Activated CD4-positive, alpha-beta T cell treated with anti-CD3 and anti-CD28 coated beads, Interleukin-2, amount 50 U/mL, for 1 hour (primary cell): ENCODE results near the gene NFIC.

Source experiments
- DNase-seq: peaks from one replicate; pipeline ENCODE4 v3.0.0-alpha.2; 2020

NFIC gene

DNA sequence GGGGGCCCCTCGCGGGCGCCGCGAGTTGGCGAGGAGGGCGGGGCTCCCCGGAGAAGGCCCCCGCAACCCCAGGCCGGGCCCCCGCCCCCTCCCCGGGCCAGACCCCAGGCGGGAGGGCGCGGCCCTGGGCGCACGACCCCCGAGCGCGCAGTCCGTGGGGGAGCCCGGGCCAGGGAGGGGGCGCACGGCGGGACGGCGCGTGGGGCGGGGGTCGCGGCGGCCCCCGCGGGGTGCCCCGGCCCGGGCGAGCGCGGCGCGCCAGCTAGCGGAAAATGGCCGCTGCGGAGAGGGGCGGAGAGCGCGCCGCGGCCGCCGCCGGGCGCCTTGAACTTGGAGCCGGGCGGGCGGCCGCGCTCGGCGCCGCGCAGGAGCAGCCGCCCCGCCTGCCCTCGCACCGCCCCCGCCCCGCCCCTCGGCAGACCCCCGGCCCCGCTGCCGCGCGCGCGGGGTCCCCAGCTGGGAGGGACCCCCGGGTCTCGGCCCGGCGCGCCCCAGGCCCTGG, 6.4 kb upstream of the NFIC start:
- DNase-seq, result peak; percentile 34

DNA sequence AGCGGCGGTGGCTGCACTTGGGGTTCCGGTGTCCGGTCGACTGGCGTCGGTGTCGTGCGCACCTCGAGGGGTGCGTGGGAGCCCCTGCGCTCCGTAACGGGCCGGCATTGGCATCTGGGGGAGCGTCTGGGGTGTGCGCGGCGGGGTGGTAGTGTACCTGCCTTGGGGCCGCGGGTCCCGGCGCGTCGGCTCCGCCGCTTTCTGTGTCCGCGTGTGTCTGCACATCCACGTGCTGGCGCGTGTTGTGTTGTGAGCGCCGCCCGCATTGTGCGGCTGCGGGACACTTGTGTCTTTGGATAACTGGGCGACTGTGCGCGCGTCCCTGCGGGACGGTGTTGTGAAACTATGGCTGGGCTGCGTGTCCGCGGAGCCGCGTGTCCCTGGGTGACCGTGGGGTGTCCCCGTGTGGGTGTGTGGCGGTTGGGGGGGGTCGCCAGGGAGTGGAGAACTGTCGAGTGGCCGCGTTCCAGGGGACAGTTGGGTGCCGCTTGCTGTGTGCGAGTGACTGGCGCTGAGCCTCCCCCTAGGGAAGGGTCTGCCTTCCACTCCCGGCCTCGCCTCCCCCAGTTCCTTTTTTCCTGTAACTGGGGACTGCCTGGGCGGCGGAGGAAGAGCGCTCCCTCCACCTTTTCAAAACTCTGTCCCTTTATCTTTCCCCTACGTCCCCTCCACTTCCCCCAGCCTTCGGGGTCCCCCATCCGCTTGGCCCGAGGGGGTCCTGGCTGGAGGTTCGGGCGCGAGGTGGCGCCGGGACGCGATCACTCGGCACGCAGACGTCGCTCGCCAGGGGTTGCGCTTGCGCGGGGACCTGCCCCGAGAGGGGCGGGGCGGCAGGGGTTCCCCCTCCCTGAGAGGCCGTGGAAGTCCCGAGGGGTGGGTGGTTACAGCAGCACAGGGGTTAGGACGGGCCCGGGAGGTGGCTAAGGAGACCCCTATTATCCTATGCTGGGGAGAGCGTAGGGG, 5.7 kb upstream of the NFIC start:
- DNase-seq, result peak; percentile 73

DNA sequence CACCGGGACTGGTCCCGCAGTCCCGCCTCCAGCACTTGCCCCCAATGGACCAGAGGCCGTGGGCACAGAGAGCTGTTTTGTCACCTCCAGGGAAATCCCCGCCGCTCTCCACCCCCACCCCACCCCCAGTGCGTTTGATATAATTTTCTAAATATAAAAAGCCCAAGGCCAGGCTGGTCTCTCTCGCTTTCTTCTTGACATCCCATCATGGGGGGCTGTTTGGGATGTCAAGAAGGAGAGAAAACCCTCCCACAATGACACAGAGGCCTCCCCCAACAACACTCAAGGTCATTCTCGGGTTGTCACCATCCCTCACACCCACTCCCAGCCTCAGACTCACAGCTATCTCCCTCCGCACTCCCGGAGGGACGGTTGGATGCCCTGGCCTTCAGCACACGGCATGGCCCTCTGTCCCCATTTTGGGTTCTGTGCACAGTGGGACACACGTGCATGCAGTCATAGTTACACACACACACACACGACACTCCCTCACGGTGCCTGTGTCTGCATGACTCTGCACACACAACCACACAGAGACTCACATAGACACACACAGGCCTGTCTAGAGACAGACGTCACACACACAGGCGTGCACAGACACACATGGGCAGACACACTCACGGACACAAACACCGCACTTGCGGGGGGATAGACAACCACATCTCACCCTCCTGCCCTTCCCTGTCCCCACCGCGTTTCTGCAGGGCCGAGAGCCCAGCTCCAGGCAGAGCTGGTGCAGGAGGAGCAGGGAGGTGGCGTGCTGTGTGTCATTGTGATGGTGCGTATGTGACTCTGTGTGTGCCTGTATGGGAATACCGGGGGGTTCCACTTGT, 4.8 kb upstream of the NFIC start:
- no peak for DNase-seq

DNA sequence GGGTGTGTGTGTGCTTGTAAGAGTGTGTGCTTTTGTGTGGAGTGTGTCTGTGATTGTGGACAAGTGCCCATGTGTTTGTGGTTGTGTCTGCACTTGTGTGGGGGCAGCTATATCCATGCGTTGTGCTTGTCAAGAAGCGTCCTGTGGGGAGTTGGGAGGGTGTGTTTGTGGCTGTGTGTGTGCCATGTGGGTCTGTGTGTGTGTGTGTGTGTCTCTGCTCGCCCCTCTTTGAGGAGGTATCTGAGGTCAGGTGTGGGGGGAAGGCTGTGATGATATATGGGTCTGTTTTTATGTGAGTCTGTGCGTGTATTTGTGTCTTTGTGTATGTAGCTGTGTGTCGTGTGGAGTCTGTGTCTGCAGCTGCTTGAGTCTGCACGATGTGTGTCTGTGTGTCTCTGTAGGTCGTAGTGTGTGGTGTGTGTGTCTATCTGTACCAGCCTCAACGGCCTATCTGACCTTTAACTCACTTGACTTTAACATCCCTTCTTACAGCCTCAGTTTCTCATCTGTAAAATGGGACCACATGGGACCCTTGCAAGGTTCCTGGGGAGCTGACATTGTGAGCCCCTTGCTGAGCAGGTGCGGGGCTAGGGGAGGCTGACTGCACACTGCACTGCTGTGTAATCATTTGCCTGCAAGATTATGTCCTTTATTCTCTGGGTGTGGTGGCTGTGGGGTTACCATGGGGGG, 4.0 kb upstream of the NFIC start:
- no peak for DNase-seq

DNA sequence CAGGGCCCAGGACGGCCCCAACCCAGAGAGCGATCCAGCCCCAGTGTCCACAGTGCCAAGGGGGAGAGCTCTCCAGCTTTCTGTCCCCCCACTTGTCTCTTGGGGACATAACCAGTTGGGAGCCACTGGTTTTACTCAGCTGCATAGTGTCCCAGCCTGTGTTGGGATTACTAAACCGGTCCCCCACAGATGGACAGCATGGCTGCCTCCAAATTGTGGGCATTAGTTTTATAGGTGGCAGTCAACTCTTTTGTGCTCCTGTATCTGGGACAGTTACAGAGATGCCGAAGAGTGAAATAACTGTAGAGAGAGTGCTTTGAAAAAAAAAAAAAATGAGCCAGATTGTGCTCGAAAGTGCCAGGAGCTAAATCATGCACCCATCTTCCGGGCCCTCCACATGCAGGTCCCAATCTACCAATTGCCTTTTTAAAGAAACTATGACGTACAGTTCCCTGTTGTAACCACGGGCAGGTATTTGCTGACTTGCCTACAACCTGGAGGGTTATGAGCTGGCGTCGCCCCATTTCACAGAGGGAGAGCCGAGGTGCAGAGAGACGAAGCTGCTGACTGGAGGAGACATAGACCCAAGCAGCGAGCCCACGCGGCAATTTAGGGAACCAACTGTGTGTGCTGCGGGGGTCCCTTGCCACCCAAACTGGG, 2.4 kb upstream of the NFIC start:
- no peak for DNase-seq

DNA sequence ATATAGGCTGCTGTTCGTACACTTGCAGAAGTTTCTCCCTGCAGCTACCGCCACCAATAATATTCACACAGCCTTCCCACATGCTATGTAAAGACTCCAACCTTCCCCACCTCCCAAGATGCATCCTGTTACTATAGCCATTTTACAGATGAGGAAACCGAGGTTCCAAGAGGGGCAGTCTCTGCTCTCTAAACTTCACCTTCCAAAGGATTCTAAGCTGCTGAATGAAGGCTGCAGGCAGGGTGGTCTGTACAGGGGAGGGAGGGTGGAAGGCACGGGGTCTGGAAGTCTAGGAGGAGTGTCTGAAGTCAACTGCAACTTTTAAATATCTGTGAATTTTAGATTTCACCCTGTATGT, 1.9 kb upstream of the NFIC start:
- DNase-seq, result no peak

DNA sequence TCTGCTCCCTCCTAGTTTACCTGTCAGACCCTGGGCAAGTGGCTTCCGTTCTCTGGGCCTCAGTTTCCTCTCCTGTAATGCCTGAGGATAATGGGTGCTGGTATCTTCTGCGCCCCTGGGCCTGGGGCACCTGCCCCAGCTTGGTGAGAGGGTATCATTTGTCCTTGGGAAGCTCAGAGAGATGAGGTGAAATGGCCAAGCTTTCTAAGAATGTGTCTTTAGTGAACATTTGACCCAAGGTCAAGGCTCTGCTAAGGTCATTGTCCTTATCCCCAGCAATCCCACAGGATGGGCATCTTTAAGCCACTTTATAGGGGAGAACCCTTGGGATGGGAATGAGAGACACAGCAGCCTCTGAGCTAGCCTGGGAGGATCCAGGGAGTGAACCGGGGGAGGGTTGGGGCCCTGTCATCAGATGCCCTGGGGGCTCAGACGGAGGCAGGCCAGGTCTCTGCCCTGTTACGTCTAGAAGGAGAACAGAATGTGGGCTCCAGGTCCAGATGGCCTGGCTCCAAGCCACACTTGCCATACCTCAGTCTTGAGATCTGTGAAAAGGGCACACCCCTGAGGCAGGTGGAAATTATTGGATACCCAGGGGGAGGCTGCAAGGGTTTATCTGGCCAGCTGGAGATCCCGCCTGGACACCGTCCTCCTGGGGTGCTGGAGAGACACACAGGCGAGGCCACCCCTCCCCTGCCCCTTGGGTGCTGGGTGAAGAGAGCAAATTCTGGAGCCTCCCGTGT, 1.1 kb upstream of the NFIC start:
- DNase-seq, result no peak

DNA sequence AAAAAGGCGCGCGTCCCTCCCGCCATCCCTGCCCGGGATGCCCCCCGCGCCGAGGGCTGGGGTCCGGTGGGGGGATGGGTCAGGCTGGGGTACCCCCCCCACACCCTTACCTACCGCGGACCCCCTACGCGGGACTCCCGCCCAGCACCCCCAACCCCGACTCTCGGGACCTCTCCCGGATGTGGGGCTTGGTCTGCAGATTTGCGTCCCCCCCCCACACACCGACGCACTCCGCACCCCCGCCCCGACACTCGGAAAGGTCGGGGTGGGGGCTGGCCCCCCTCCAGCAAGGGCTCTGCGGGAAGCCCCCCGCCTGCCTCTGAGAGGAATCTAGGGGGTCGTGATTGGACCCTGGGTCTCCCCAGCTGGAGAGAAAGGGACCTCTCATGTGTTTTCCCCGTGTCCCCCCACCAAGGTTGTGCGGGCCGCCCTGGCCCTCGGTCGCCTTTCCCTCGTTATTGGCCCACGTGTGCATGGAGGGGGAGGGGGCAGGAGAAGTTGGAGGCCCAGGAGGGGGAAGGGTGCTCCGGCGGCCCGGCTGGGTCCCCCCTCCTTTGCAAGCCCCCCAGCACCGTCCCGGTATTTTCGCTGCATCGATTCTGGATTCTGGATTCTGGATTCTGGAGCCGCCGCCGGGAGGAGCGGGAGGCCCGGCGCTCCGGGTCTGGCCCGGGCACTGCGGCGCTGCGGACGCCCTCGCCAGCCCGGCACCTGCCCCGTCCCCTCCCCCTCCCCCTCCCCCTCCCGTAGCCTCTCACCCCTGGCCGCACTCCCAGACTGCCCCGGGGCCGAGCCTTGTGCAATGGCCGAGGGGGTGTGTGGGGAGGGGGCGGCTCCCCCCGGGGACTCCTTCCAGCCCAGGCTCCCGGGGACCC, 607 bp downstream of the NFIC start:
- no peak for DNase-seq

DNA sequence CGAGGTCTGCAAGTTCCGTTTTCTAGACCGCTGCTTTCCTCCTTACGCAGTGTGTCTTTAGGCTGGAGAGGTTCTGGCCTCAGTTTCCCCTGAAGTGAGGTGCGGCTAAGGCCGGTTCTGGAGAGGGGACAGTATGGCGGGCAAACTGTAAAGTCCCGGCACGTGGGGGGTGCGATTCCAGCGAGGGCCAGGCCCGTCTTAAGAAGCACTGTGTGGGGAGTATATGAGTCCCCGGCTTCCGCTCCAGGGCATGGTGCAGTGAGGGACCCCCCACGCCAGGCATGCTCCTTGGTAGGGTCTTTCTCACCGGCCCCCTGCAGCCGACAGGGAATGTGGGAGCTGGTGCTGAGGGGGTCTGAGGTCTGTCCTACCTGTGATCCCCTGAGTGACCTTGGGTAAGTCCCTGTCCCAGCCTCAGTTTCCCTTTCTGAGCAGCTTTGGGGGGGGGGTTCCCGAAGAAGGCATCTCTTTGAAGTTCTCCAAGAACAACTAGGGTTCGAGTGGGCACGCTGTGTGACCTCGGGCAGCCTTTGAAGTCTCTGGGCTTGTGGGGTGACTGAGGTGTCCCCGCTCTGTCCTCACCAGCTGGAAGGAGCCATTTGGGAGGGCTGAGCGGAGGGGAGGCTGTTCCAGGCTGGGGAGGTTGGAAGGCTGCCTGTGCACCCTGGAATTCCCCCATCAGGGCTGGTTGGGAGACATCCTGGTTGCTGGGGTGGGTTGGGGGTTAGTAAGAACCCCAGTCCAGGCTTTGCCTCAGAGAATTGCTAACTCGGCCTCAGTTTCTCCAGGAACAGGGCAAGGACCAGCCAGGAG, 1.5 kb downstream of the NFIC start:
- no peak for DNase-seq

DNA sequence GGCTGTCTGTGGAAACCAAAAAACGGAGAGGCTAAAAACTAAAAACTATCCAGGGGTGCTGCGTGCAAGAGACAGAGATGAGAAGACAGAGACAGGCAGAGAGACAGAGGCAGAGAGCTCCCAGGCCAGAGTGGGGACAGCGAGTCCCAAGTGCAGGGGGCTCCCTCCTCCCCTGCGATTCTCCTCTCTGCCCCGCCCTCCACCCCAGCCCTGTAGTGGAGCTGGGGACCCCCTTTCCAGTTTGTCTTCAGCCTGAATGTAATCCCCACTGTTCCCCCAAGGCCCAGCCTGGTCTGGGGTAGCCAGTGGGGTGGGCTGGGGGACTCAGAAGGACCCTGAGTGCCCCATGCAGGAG, 2.0 kb downstream of the NFIC start:
- DNase-seq, result no peak

DNA sequence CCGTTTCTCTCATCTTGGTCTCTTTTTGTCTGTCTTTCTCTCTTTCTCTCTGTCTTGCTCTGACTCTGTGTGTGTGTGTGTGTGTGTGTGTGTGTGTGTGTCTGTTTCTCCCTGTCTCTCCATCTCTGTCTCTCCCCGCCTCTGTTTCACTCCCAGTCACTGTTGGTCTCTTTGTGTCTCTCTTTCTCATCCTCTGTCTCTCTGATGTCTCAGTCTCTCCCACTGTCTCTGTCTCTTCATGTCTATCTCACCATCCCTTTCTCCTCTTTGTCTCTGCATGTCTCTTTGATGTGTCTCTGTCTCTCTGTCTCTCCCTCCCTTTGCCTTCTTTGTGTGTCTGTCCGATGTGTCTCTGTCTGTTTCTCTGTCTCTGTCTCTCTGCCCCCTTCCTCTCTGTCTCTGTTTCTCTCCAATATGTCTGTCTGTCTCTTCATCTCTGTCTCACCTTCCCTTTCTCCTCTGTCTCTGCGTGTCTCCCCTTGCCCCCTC, 2.5 kb downstream of the NFIC start:
- DNase-seq, result no peak

DNA sequence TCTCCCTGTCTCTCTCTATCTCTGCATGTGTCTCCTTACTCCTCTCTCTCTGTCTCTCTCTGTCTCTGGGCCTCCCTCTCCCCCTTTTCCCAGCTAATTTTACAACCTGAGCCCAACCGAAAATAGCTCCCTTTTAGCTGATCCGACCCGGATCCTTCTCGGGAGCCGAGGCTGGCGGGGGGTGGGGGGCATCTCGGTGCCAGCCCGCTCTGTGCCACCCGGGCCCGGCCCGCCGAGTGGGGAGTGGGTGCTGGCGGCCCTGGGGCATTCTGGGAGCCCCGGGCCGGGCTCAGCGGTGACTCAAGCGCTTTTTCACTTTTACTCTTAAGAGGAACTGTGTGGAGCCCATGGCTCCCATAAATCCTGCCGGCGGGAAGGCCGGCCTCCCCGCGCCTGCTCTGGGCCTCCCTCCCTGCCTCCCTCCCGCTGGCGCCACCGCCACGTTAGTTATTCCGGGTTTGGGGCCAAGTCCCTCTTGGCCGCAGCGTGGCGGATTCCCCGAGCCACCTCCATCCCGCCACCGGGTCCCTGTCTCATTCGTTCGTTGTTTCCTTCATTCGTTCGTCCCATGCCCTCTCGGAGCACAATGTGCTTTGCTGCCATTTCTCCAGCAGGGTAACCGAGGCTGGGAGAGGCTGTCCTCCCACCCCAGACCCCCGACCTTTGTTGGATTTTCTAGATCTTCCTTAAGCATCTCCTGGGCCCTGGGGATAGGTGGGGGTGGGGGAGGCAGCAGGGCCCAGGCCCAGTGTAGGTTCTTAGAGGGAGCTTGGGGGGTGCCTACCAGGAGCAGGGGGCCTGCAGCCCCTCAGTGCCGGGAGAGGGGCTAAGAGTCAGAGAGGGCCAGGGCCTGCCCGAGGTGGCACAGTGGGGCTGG, 3.2 kb downstream of the NFIC start:
- no peak for DNase-seq

DNA sequence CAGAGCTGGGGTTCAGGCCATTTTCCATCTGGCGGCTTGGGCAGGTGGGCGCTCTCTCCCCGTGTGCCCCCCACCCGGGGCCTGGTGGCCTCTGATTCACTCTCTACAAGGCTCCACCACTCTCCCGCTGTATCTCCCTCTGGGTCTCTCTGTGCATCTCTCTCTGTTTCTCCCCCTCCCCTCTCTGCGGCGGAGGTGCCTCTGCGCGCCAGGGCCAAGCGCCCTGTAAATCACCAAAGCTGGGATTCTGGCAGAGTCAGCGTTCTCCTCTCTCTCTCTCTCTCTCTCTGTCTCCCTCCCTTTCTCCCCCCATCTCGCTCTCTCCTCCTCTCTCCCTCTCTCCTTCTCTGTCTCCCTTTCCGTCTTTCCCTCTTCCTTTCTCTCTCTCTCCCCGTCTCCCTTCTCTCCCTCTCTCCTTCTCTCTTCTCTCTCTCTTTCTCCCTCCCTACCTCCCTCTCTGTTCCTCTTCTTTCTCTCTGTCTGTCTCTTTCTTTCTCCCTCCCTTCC, 3.9 kb downstream of the NFIC start:
- no peak for DNase-seq

DNA sequence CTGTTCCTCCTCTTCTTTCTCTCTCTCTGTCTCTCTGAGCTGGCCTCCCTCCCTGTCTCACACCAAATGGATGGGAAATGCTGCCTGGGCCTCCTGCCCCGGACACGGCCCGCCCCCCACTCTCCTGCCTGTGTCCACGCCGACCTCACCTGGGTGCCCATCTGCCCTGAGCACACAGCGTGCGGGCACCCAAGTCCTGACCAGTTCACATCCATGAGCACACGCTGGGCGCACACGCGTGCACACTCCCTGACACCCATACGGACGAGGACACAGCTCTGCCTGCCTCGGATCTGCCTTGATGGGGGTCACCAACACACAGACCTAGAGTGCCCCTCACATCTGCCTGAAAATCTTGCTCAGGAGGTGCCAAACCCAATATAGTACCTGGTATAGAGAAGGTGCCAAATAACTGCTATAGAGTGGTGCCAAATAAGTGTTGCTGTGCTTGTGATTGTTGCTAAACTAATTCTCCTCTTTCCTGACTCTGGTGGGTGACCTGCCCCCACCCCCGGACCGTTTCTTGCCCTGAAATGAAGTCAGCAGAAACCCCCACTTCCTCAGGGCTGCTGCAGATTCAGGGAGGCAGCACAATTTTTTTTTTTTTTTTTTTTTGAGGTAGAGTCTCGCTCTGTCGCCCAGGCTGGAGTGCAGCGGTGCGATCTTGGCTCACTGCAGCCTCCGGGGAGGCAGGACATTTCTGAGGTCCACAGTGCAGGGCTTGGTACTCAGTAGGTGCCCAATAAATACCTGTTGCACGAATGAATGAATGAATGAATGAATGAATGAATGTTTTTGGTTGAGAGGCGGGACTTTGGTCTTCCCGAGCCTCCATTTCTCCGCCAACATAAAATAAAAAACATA, 4.6 kb downstream of the NFIC start:
- no peak for DNase-seq

DNA sequence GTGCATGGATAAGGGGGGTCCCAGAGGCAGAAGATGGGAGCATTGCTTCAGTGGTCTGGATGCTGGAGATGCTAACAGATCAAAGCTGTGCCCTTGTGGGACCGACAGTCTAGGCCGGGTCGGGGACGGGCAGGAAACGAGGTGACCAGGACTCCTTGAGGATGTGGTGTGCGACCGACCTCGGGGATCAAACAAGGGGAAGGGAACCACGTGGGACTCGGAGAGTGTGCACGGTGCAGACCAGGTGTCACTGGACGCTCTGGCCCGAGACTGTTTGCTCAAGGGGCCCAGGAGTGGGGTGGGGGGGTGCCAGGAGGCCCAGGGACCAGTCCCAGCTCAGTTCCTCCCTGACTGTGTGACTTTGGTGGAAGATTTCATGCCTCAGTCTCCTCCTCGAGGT, 6.0 kb downstream of the NFIC start:
- DNase-seq, result no peak

DNA sequence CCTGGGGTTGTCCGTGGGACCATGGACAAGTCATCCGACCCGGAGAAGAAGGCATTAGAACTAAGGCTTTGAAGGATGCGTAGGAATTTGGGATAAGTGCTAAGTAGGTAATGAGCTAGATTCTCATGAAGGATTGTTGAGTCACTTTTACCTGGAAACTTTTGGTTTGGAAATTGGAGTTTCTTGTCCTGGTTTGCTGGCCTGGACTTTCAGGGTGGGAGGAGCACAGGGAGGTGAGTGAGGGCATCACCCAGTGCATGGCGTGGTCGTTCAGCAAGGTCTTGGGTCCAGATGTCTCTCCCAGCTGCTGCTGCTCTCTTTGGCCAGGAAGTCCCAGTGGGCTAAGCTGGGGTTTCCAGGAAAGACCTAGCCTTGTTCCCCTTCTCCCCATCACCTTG, 7.6 kb downstream of the NFIC start:
- no peak for DNase-seq

DNA sequence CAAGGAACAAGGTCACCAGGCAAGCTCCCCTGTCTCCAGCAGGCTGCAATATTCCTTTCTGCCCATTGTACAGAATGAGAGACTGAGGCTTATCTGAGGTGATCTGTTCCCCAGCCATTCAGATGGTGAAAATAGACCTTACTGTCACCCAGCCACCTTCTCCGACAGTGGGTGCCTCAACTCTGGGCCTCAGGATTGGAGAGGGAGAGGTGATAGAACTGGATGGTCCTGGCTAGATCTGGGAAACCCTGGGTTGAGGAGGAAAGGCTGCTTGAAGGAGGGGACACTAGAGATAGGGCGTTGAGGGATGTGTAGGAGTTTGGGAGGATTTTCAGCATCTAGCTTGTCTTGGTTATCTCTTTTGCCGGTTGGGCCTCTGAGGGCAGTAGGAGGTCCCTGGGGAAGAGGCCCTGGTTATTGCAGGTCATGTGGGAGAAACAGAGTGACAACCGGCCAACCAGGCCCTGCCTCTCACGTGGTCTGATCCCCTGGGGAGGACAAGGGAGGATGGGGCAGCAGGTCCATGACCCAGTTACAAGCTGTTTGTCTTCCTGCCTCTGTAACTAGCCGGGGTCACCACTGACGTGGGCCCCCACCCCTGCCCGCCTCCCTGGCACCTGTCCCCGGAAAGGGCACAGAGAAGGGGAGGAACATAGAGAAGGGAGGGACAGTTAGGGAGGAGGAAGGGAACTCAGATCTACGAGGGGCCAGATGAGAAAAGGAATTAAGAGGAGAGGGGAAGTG, 8.2 kb downstream of the NFIC start:
- DNase-seq, result no peak
